ENCODE results near the gene SH2D5. TPM values are rescaled to one million over a fixed set of nuclear protein-coding genes. Genes with fewer than 3 reads are reported as not detected.

Gene SH2D5
- total RNA-seq, 1 experiment from 2014 or later = 10.4 TPM

DNA sequence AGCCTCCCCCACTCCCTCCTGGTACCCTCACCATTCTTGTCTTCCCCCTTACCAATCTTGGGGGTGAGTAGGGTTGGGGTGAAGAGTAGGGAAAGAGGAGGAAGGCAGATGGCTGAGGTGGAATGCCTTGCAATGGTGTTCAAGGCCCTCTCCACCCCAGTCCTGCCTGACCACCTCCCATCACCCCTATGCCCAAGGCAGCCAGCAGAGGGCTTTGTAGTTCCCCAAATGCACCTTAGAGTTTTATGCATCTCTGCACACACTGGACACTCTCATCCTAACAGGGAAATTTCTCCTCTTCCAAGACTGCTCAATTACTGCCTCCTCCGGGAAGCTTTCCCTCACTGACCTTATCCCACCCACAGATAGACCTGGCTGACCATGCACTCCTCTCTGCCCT lies 30.1 kb downstream of the SH2D5 start:
- ATAC-seq (peak; percentile 61), DNase-seq (ENCODE audit: low read depth, low spot score) (no peak)
- no peak overlapping the region for H3K4me3 ChIP-seq (replicated peaks in 1 of 2; ENCODE audit: low read depth in 1 of 2, low read length in 2 of 2)
- peak; percentile 60 for TF ChIP-seq RAD21 (IDR thresholded peaks at IDR 0.05; ENCODE audit: low read depth)
- TF ChIP-seq, protein P1, sequence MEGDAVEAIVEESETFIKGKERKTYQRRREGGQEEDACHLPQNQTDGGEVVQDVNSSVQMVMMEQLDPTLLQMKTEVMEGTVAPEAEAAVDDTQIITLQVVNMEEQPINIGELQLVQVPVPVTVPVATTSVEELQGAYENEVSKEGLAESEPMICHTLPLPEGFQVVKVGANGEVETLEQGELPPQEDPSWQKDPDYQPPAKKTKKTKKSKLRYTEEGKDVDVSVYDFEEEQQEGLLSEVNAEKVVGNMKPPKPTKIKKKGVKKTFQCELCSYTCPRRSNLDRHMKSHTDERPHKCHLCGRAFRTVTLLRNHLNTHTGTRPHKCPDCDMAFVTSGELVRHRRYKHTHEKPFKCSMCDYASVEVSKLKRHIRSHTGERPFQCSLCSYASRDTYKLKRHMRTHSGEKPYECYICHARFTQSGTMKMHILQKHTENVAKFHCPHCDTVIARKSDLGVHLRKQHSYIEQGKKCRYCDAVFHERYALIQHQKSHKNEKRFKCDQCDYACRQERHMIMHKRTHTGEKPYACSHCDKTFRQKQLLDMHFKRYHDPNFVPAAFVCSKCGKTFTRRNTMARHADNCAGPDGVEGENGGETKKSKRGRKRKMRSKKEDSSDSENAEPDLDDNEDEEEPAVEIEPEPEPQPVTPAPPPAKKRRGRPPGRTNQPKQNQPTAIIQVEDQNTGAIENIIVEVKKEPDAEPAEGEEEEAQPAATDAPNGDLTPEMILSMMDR (IDR thresholded peaks at IDR 0.05 in 2 of 3, conservative IDR thresholded peaks at IDR 0.05 in 1 of 3; ENCODE audit: borderline replicate concordance in 1 of 3, insufficient read depth in 1 of 3, low read depth in 2 of 3, low read length in 2 of 3) = peak in 2 of 3 experiments; percentile 42 to 55; a peak in 5 of 6 replicates
- TF ChIP-seq CBX3 (IDR thresholded peaks at IDR 0.05; ENCODE audit: low read depth) = no peak
- H3K9me2 ChIP-seq (ENCODE audit: insufficient read depth) = no peaks in the 10 kb centered on the region
- no peaks in the 10 kb centered on the region for H3K36me3 ChIP-seq (ENCODE audit: control insufficient read depth in 1 of 2, insufficient read depth in 2 of 2, low read length in 2 of 2)
- H2AFZ ChIP-seq (ENCODE audit: low read depth, low read length, poor library complexity, severe bottlenecking) = no peak overlapping the region
- no peaks in the 10 kb centered on the region for H3K27me3 ChIP-seq (ENCODE audit: insufficient read depth, low read length)
- no peaks in the 10 kb centered on the region for H3K9me3 ChIP-seq (ENCODE audit: control insufficient read depth in 1 of 2, insufficient read depth in 1 of 2, low read depth in 1 of 2, low read length in 2 of 2)
- H3K79me2 ChIP-seq (ENCODE audit: insufficient read depth, low read length) = no peaks in the 10 kb centered on the region
- H3K27ac ChIP-seq (ENCODE audit: low read depth, low read length) = no peak overlapping the region
- BruUV-seq (replicated peaks) = no TSS peak
- RAD21 ChIA-PET (ENCODE audit: low non-redundant PET in 1 of 2, low total read pairs in 2 of 2, uncharacterized antibody in 2 of 2, unreplicated experiment in 2 of 2) = no interaction called here
- no peak overlapping the region for H3K4me2 ChIP-seq (ENCODE audit: low read length)
- H3K9ac ChIP-seq (ENCODE audit: low read length) = no peak overlapping the region
- CTCF ChIA-PET = no interaction called here
- no peaks in the 10 kb centered on the region for H4K20me1 ChIP-seq (ENCODE audit: insufficient read depth)
- POLR2A ChIA-PET = no interaction called here
- peaks cover 19 to 22% of the 10 kb centered on the region in 2 experiments for H3K4me1 ChIP-seq (ENCODE audit: control insufficient read depth in 1 of 2, insufficient read depth in 2 of 2, low read length in 2 of 2)
- intact Hi-C loops (cut with micrococcal nuclease) = no loop called here

DNA sequence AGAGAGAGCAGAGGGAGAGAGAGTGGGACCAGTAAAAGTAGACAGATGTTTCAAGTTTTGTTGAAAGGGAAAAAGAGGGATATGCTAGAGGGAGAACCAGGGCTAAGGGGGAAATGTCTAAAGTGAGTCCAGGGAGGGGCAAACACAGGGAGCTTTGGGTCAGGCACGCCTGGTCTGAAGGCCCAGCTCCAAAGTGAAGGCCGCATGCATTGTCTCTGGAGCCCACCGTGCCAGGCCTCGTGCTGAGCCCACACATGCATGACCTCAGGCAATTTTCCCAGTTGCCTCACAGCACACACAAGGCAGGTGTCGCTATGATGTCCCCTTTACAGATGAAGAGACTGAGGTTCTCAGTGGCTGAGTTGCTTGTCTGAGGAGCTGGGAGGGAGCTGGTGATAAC lies 30.7 kb downstream of the SH2D5 start:
- no peak overlapping the region for H2AFZ ChIP-seq (ENCODE audit: low read depth, low read length, poor library complexity, severe bottlenecking)
- H3K4me1 ChIP-seq (ENCODE audit: control insufficient read depth in 1 of 2, insufficient read depth in 2 of 2, low read length in 2 of 2) = peaks cover 25% of the 10 kb centered on the region in 2 experiments
- CTCF ChIA-PET = no interaction called here
- no peak overlapping the region for H3K9ac ChIP-seq (ENCODE audit: low read length)
- no peak for ATAC-seq
- no peaks in the 10 kb centered on the region for H3K36me3 ChIP-seq (ENCODE audit: control insufficient read depth in 1 of 2, insufficient read depth in 2 of 2, low read length in 2 of 2)
- no peaks in the 10 kb centered on the region for H3K9me2 ChIP-seq (ENCODE audit: insufficient read depth)
- H3K4me2 ChIP-seq (ENCODE audit: low read length) = no peak overlapping the region
- H3K4me3 ChIP-seq (replicated peaks in 1 of 2; ENCODE audit: low read depth in 1 of 2, low read length in 2 of 2) = no peak overlapping the region
- no peak overlapping the region for H3K27ac ChIP-seq (ENCODE audit: low read depth, low read length)
- no peaks in the 10 kb centered on the region for H4K20me1 ChIP-seq (ENCODE audit: insufficient read depth)
- no peak for DNase-seq (ENCODE audit: low read depth, low spot score)
- H3K79me2 ChIP-seq (ENCODE audit: insufficient read depth, low read length) = no peaks in the 10 kb centered on the region
- BruUV-seq (replicated peaks) = no TSS peak
- POLR2A ChIA-PET = no interaction called here
- RAD21 ChIA-PET (ENCODE audit: low non-redundant PET in 1 of 2, low total read pairs in 2 of 2, uncharacterized antibody in 2 of 2, unreplicated experiment in 2 of 2) = no interaction called here
- no peaks in the 10 kb centered on the region for H3K27me3 ChIP-seq (ENCODE audit: insufficient read depth, low read length)
- no peaks in the 10 kb centered on the region for H3K9me3 ChIP-seq (ENCODE audit: control insufficient read depth in 1 of 2, insufficient read depth in 1 of 2, low read depth in 1 of 2, low read length in 2 of 2)
- intact Hi-C loops (cut with micrococcal nuclease) = no loop called here
- no peak for TF ChIP-seq ZNF274 (IDR thresholded peaks at IDR 0.05; ENCODE audit: low read depth, low read length)
- TF ChIP-seq CEBPB (IDR thresholded peaks at IDR 0.05; ENCODE audit: low read depth) = no peak
- TF ChIP-seq RAD21 (IDR thresholded peaks at IDR 0.05; ENCODE audit: low read depth) = no peak
- TF ChIP-seq, protein P1 (IDR thresholded peaks at IDR 0.05 in 2 of 3, conservative IDR thresholded peaks at IDR 0.05 in 1 of 3; ENCODE audit: borderline replicate concordance in 1 of 3, insufficient read depth in 1 of 3, low read depth in 2 of 3, low read length in 2 of 3) = no peak
- TF ChIP-seq YY1 (IDR thresholded peaks at IDR 0.05; ENCODE audit: extremely low read depth, insufficient replicate concordance, low read depth, low read length) = no peak
- TF ChIP-seq SP1 (IDR thresholded peaks at IDR 0.05; ENCODE audit: low read depth) = no peak
- TF ChIP-seq ELF1 (IDR thresholded peaks at IDR 0.05; ENCODE audit: borderline replicate concordance, low read depth) = no peak
- TF ChIP-seq FOSL1 (IDR thresholded peaks at IDR 0.05; ENCODE audit: low read depth) = no peak
- TF ChIP-seq POLR2A (IDR thresholded peaks at IDR 0.05; ENCODE audit: borderline replicate concordance, extremely low read depth, insufficient read depth, insufficient read length) = no peak
- TF ChIP-seq, protein P2, sequence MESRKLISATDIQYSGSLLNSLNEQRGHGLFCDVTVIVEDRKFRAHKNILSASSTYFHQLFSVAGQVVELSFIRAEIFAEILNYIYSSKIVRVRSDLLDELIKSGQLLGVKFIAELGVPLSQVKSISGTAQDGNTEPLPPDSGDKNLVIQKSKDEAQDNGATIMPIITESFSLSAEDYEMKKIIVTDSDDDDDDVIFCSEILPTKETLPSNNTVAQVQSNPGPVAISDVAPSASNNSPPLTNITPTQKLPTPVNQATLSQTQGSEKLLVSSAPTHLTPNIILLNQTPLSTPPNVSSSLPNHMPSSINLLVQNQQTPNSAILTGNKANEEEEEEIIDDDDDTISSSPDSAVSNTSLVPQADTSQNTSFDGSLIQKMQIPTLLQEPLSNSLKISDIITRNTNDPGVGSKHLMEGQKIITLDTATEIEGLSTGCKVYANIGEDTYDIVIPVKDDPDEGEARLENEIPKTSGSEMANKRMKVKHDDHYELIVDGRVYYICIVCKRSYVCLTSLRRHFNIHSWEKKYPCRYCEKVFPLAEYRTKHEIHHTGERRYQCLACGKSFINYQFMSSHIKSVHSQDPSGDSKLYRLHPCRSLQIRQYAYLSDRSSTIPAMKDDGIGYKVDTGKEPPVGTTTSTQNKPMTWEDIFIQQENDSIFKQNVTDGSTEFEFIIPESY (IDR thresholded peaks at IDR 0.05; ENCODE audit: extremely low read depth, insufficient replicate concordance, low read length) = no peak
- no peak for TF ChIP-seq JUND (IDR thresholded peaks at IDR 0.05)
- TF ChIP-seq EZH2 (IDR thresholded peaks at IDR 0.05) = no peak
- no peak for TF ChIP-seq ATF3 (IDR thresholded peaks at IDR 0.05)
- TF ChIP-seq EZH2phosphoT487 (IDR thresholded peaks at IDR 0.05; ENCODE audit: borderline replicate concordance) = no peak
